ENCODE data around the gene TMEM126B. TPM values are rescaled to one million over a fixed set of nuclear protein-coding genes. Genes with fewer than 3 reads are reported as not detected.

Gene TMEM126B
- total RNA-seq (47.3 TPM), polyA plus RNA-seq (ENCODE audit: insufficient read depth in 1 of 8, insufficient read length in 8 of 8, low replicate concordance in 1 of 8) (10 to 100 TPM; 36.8 to 52.1 (median 41.1) TPM)
- long read RNA-seq, donor 1, transcript TMEM126B-201 (5 exons, 989 nt), result major isoform, 9 of 17 reads
- long read RNA-seq, donor 1, partial matches to known transcripts, result 0 of 17 reads
- long read RNA-seq, donor 1, other reads (novel, unspliced or antisense), result 0 of 17 reads
- long read RNA-seq, donor 2, transcript TMEM126B-201 (5 exons, 989 nt), result major isoform, 5 of 6 reads
- long read RNA-seq, donor 2, partial matches to known transcripts, result 0 of 6 reads
- long read RNA-seq, donor 2, other reads (novel, unspliced or antisense), result 0 of 6 reads
- long read RNA-seq, donor 3, transcript TMEM126B-201 (5 exons, 989 nt), result major isoform, 9 of 17 reads
- long read RNA-seq, donor 3, partial matches to known transcripts, result 0 of 17 reads
- long read RNA-seq, donor 3, other reads (novel, unspliced or antisense), result 0 of 17 reads
- long read RNA-seq, donor 4, transcript TMEM126B-202 (6 exons, 1,210 nt), result major isoform, 9 of 20 reads
- long read RNA-seq, donor 4, transcript TMEM126B-201 (5 exons, 989 nt), result minor isoform, 8 of 20 reads
- long read RNA-seq, donor 4, partial matches to known transcripts, result 0 of 20 reads
- long read RNA-seq, donor 4, other reads (novel, unspliced or antisense), result 0 of 20 reads
- long read RNA-seq, donor 5, transcript TMEM126B-203 (4 exons, 853 nt), result minor isoform, 8 of 78 reads
- long read RNA-seq, donor 5, transcript TMEM126B-201 (5 exons, 989 nt), result major isoform, 34 of 78 reads
- long read RNA-seq, donor 5, transcript TMEM126B-202 (6 exons, 1,210 nt), result minor isoform, 26 of 78 reads
- long read RNA-seq, donor 5, transcript TMEM126B-211 (4 exons, 1,273 nt), result minor isoform, 6 of 78 reads
- long read RNA-seq, donor 5, partial matches to known transcripts, result 0 of 78 reads
- long read RNA-seq, donor 5, other reads (novel, unspliced or antisense), result 0 of 78 reads
- long read RNA-seq, donor 6, transcript TMEM126B-202 (6 exons, 1,210 nt), result minor isoform, 20 of 68 reads
- long read RNA-seq, donor 6, transcript TMEM126B-211 (4 exons, 1,273 nt), result minor isoform, 7 of 68 reads
- long read RNA-seq, donor 6, transcript TMEM126B-201 (5 exons, 989 nt), result major isoform, 36 of 68 reads
- long read RNA-seq, donor 6, partial matches to known transcripts, result 0 of 68 reads
- long read RNA-seq, donor 6, other reads (novel, unspliced or antisense), result 0 of 68 reads
- long read RNA-seq, donor 7, transcript TMEM126B-201 (5 exons, 989 nt), result major isoform, 27 of 43 reads
- long read RNA-seq, donor 7, transcript TMEM126B-202 (6 exons, 1,210 nt), result minor isoform, 6 of 43 reads
- long read RNA-seq, donor 7, transcript TMEM126B-203 (4 exons, 853 nt), result minor isoform, 6 of 43 reads
- long read RNA-seq, donor 7, partial matches to known transcripts, result 0 of 43 reads
- long read RNA-seq, donor 7, other reads (novel, unspliced or antisense), result 0 of 43 reads
- long read RNA-seq, donor 8, transcript TMEM126B-201 (5 exons, 989 nt), result major isoform, 12 of 25 reads
- long read RNA-seq, donor 8, transcript TMEM126B-202 (6 exons, 1,210 nt), result minor isoform, 11 of 25 reads
- long read RNA-seq, donor 8, partial matches to known transcripts, result 0 of 25 reads
- long read RNA-seq, donor 8, other reads (novel, unspliced or antisense), result 0 of 25 reads
- long read RNA-seq, donor 9, transcript TMEM126B-202 (6 exons, 1,210 nt), result major isoform, 11 of 32 reads
- long read RNA-seq, donor 9, transcript TMEM126B-201 (5 exons, 989 nt), result minor isoform, 9 of 32 reads
- long read RNA-seq, donor 9, partial matches to known transcripts, result 5 of 32 reads
- long read RNA-seq, donor 9, other reads (novel, unspliced or antisense), result 0 of 32 reads
- long read RNA-seq, donor 10, transcript TMEM126B-201 (5 exons, 989 nt), result major isoform, 16 of 43 reads
- long read RNA-seq, donor 10, transcript TMEM126B-202 (6 exons, 1,210 nt), result major isoform, 16 of 43 reads
- long read RNA-seq, donor 10, partial matches to known transcripts, result 6 of 43 reads
- long read RNA-seq, donor 10, other reads (novel, unspliced or antisense), result 0 of 43 reads
- long read RNA-seq, donor 11, transcript TMEM126B-201 (5 exons, 989 nt), result major isoform, 18 of 27 reads
- long read RNA-seq, donor 11, transcript TMEM126B-202 (6 exons, 1,210 nt), result minor isoform, 5 of 27 reads
- long read RNA-seq, donor 11, partial matches to known transcripts, result 0 of 27 reads
- long read RNA-seq, donor 11, other reads (novel, unspliced or antisense), result 0 of 27 reads

DNA sequence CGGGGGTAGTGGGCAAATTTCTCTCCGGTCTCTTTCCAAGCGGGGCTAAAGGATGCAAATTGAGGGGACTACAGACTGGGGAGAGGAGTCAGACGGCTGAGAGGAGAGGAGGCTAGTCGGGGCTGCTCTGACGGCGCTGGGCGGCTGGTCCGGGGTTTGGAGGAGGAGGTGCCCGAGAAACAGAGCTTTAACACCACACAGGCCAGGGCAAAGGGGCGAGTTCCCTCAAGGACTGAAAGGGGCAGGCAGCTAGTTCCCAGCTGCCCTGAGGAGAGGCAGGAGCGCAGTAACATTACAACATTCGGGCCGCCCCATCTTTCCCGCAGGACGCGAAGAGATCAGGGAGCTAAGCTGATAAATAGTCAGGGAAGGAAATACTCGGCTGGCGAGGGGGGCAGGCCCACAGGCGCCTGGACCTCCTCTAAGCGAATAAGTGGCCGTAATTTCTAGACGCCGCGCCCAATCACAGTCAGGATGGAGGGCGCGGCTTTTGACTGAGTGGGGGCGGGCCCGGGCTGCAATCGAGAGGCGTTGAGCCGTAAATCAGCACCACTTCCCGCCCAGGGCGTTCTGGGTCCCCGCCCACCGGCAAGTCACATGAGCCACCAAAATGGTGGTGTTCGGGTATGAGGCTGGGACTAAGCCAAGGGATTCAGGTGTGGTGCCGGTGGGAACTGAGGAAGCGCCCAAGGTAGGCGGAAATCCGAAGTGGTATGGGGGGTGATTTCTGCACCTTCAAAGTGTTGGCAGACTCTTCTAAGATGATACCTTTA is at the start of gene TMEM126B:
TMEM126B (plus strand) TSS at position 596 of the 773 bp plus-strand sequence; CDS start at position 611, 15 bp downstream.
- no peaks in the 10 kb centered on the region for H3K27me3 ChIP-seq (ENCODE audit: control insufficient read depth, insufficient read depth, low read length)
- H3K4me3 ChIP-seq (ENCODE audit: low read length), result peak within 1 kb of the TSS; percentile 71
- H3K36me3 ChIP-seq (ENCODE audit: control insufficient read depth, insufficient read depth, low read length), result no peaks in the 10 kb centered on the region
- peak within 1 kb of the TSS; percentile 97 for H3K27ac ChIP-seq (ENCODE audit: low read length)
- WGBS (ENCODE audit: insufficient coverage), result under 1% methylated on average over 36 of the region's 41 CpGs
- H3K4me1 ChIP-seq (ENCODE audit: control insufficient read depth, insufficient read depth, low read length), result peaks cover 6% of the 10 kb centered on the region
- DNase-seq, result peak; percentile 99
- no peaks in the 10 kb centered on the region for H3K9me3 ChIP-seq (replicated peaks; ENCODE audit: control insufficient read depth, low read depth, low read length)

DNA sequence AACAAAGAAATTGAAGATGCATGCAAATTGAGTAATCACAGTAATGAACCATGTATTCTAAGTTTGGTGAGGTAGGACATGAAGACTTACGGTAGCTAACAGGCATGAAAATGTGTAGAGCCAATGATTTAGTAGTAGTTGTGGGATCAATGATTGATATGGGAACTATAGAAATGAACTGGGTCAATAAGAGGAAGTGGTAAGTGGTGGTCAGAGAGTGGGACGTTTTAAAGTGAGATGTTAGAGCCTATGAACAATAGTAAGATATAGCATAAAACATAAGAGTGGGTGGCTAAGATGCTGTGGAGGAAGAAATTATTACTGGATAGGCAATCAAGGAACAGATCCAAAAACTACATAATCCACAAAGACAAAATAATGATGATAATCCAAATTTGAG is 46.3 kb upstream of the TMEM126B start:
- H3K4me1 ChIP-seq (ENCODE audit: control insufficient read depth, insufficient read depth, low read length), result no peaks in the 10 kb centered on the region
- no peaks in the 10 kb centered on the region for H3K36me3 ChIP-seq (ENCODE audit: control insufficient read depth, insufficient read depth, low read length)
- 90% methylated on average over 2 of the region's 2 CpGs for WGBS (ENCODE audit: insufficient coverage)
- H3K4me3 ChIP-seq (ENCODE audit: low read length), result no peak overlapping the region
- H3K27ac ChIP-seq (ENCODE audit: low read length), result no peak overlapping the region
- DNase-seq, result no peak
- H3K9me3 ChIP-seq (replicated peaks; ENCODE audit: control insufficient read depth, low read depth, low read length), result no peaks in the 10 kb centered on the region
- H3K27me3 ChIP-seq (ENCODE audit: control insufficient read depth, insufficient read depth, low read length), result no peaks in the 10 kb centered on the region

DNA sequence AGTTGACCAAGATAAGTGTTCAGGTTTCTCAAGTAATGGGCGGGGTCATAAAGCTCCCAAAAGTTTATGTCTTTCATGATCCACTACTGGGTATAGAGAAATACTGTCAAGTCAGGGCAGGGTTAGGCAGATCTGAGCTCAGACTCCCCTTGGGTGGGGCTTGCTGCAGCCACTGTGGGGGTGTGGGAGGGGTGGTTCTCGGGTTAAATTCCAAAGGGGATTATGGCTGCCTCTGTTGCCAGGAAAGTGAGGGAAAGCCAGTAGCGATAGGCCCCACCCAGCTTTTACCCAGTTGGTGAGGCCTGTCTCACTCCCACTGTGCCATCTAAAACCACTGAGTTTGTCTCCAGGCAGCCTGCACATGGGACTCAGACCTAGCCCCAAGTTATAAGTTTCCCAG is 39.0 kb upstream of the TMEM126B start:
- Histone ChIP-seq H3K4me1 (ENCODE audit: control insufficient read depth, insufficient read depth, low read length) (no peaks in the 10 kb centered on the region), H3K27ac (ENCODE audit: low read length) (no peak overlapping the region), H3K36me3 (ENCODE audit: control insufficient read depth, insufficient read depth, low read length) (no peaks in the 10 kb centered on the region), H3K9me3 (replicated peaks; ENCODE audit: control insufficient read depth, low read depth, low read length) (peaks cover 9% of the 10 kb centered on the region), H3K27me3 (ENCODE audit: control insufficient read depth, insufficient read depth, low read length) (no peaks in the 10 kb centered on the region), H3K4me3 (ENCODE audit: low read length) (no peak overlapping the region)
- no peak for DNase-seq
- no CpG with 5 or more reads among the region's 3 CpGs for WGBS (ENCODE audit: insufficient coverage)

DNA sequence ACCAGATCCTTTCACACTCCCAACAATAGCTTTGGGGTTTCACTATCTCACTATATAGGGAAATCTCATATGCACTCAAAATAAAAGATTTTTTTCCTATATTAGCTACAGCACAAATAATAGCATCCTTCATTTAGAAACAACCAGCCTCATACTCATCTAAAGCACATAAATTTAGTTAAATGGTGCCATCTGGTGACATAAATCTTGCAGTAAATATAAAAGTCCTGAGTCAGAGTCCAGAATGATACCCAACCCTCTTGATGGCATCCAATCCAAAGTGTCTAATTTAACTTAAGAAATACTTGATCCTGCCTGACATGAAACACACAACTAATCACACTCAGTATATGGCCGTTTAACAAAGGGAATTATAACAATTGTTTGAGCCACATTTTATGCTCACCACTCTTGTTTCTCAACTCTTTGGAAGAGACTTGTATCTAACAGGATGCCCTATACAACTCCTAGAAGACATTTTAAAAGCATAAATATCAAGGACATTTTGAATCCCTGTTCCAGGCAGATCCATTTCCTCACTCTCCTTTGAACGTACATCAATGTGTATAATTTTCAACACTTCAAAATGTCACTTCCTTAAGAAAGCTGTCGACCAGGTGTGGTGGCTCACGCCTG is 37.4 kb upstream of the TMEM126B start:
- H3K36me3 ChIP-seq (ENCODE audit: control insufficient read depth, insufficient read depth, low read length), result no peaks in the 10 kb centered on the region
- no peak overlapping the region for H3K4me3 ChIP-seq (ENCODE audit: low read length)
- H3K4me1 ChIP-seq (ENCODE audit: control insufficient read depth, insufficient read depth, low read length), result no peaks in the 10 kb centered on the region
- no peak overlapping the region for H3K27ac ChIP-seq (ENCODE audit: low read length)
- peaks cover 9% of the 10 kb centered on the region for H3K9me3 ChIP-seq (replicated peaks; ENCODE audit: control insufficient read depth, low read depth, low read length)
- no peaks in the 10 kb centered on the region for H3K27me3 ChIP-seq (ENCODE audit: control insufficient read depth, insufficient read depth, low read length)
- 55% methylated on average over 3 of the region's 4 CpGs for WGBS (ENCODE audit: insufficient coverage)
- DNase-seq, result peak; percentile 63

DNA sequence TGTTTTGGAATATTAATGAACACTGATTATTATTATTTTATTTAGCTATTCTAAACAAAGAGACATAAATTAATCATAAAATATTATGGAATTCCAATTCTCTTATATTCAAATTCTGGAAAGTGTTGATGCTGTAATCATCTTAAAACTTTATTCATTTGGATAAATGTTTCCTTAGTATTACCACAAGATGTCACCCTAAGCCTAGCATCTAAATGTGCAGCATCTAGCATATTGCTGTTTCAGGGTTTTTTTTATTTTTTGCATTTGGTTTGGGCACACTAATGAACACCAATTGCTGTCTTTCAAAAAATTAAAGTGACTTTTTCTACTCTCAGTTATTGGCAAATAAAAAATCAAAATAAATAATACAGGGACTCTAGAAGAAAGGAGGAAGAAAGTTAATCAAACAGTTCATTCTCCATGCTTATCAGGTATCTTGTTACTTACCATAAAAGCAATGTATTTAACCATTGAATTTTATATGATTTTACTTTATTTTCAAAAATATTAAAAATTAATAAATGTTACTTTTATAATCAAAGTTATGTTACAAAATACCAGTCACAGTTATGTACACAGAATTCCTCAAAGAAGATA is 33.0 kb upstream of the TMEM126B start:
- Histone ChIP-seq H3K27ac (ENCODE audit: low read length) (no peak overlapping the region), H3K9me3 (replicated peaks; ENCODE audit: control insufficient read depth, low read depth, low read length) (no peaks in the 10 kb centered on the region), H3K36me3 (ENCODE audit: control insufficient read depth, insufficient read depth, low read length) (no peaks in the 10 kb centered on the region), H3K27me3 (ENCODE audit: control insufficient read depth, insufficient read depth, low read length) (no peaks in the 10 kb centered on the region), H3K4me1 (ENCODE audit: control insufficient read depth, insufficient read depth, low read length) (no peaks in the 10 kb centered on the region), H3K4me3 (ENCODE audit: low read length) (no peak overlapping the region)
- DNase-seq, result peak; percentile 68

DNA sequence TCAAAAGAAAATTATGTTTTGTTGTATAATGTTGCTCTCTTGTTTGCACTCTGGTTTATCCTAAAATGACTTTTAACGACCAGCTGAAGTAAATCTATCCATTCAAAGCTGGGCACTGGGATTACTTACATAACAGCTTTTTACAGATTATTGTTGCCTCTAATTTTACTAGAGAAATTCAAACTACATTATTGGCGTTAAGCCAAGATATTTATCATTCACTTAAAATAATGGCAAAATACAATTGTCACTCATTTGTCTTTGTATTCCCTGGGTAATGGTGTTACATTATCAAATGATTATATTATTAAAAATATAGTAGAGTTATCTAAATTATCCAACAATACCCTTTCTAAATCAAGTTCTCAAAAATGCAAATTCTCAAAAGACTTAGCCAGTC is 31.5 kb upstream of the TMEM126B start:
- no peaks in the 10 kb centered on the region for H3K27me3 ChIP-seq (ENCODE audit: control insufficient read depth, insufficient read depth, low read length)
- H3K9me3 ChIP-seq (replicated peaks; ENCODE audit: control insufficient read depth, low read depth, low read length), result no peaks in the 10 kb centered on the region
- no peak overlapping the region for H3K4me3 ChIP-seq (ENCODE audit: low read length)
- no peak for DNase-seq
- WGBS (ENCODE audit: insufficient coverage), result no CpG with 5 or more reads among the region's 2 CpGs
- H3K36me3 ChIP-seq (ENCODE audit: control insufficient read depth, insufficient read depth, low read length), result no peaks in the 10 kb centered on the region
- no peak overlapping the region for H3K27ac ChIP-seq (ENCODE audit: low read length)
- H3K4me1 ChIP-seq (ENCODE audit: control insufficient read depth, insufficient read depth, low read length), result no peaks in the 10 kb centered on the region

DNA sequence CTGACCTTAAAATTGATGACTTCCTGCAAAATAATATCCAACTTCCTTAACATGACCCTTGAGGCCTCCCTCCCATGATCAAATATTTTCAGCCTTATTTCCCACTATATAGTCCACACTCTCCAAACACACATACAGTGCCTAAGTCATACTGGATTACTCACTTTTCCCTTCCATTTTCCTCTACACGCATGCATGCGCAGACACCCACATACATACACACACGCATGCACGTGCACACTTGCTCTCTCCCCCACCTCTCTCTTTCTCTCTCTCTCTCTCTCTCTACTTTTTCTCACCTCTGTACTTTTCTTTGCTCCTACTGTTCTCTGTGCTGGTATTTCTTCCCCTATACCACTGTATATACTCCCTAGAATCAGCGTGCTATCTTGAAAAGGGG is 29.3 kb upstream of the TMEM126B start:
- H3K27ac ChIP-seq (ENCODE audit: low read length), result no peak overlapping the region
- no peaks in the 10 kb centered on the region for H3K27me3 ChIP-seq (ENCODE audit: control insufficient read depth, insufficient read depth, low read length)
- no peak overlapping the region for H3K4me3 ChIP-seq (ENCODE audit: low read length)
- H3K36me3 ChIP-seq (ENCODE audit: control insufficient read depth, insufficient read depth, low read length), result no peaks in the 10 kb centered on the region
- no peaks in the 10 kb centered on the region for H3K4me1 ChIP-seq (ENCODE audit: control insufficient read depth, insufficient read depth, low read length)
- 53% methylated on average over 4 of the region's 5 CpGs for WGBS (ENCODE audit: insufficient coverage)
- H3K9me3 ChIP-seq (replicated peaks; ENCODE audit: control insufficient read depth, low read depth, low read length), result no peaks in the 10 kb centered on the region
- peak; percentile 39 for DNase-seq
